HG02763 (cell line): ENCODE results near the gene ARF6.
"Not testable (repeated sequence)": the region's sequence is repeated elsewhere in the genome, so short reads cannot be mapped to it uniquely, and the experiment has no call there.

Source experiments
- ATAC-seq: cut with Tn5 transposase; IDR thresholded peaks from one replicate; pipeline ENCODE4 v1.9.1; 2021; ENCODE audit warnings: mild to moderate bottlenecking, moderate library complexity; ENCODE audit not compliant: unreplicated experiment

Gene ARF6

GRCh38 chr14:49892636-49893308 is at the start of gene ARF6:
Gene ARF6, plus strand, starts transcription at chr14:49893082. Its CDS starts 655 bp downstream, at chr14:49893737.
- peak; percentile 82 for ATAC-seq

GRCh38 chr14:49849213-49849847 is 43.6 kb upstream of the ARF6 start:
- ATAC-seq, result no peak

- no peak for ATAC-seq
Observed at GRCh38 chr14:49851813-49852212, 41.1 kb upstream of the ARF6 start.

GRCh38 chr14:49852301-49853157 is 40.4 kb upstream of the ARF6 start, which contains the start of gene NEMF:
Gene NEMF, minus strand, starts transcription at chr14:49852788. Its CDS starts 35 bp downstream, at chr14:49852753.
- ATAC-seq, result peak; percentile 84

- ATAC-seq, result peak; percentile 11
Observed at GRCh38 chr14:49853158-49853477, 39.8 kb upstream of the ARF6 start.

GRCh38 chr14:49853572-49854375 is 39.1 kb upstream of the ARF6 start:
- ATAC-seq, result no peak

- ATAC-seq, result no peak
Observed at GRCh38 chr14:49857427-49858003, 35.4 kb upstream of the ARF6 start.

- no peak for ATAC-seq
Observed at GRCh38 chr14:49858383-49858782, 34.5 kb upstream of the ARF6 start.

- no peak for ATAC-seq
Observed at GRCh38 chr14:49860988-49861698, 31.7 kb upstream of the ARF6 start.

GRCh38 chr14:49861699-49862088 is 31.2 kb upstream of the ARF6 start:
- ATAC-seq, result no peak

- peak; percentile 34 for ATAC-seq
Observed at GRCh38 chr14:49862089-49862673, 30.7 kb upstream of the ARF6 start.

GRCh38 chr14:49863487-49864281 is 29.2 kb upstream of the ARF6 start:
- no peak for ATAC-seq

GRCh38 chr14:49865431-49865859 is 27.4 kb upstream of the ARF6 start:
- no peak for ATAC-seq

- peak; percentile 85 for ATAC-seq
Observed at GRCh38 chr14:49867831-49868719, 24.8 kb upstream of the ARF6 start.

GRCh38 chr14:49868720-49869114 is 24.2 kb upstream of the ARF6 start:
- no peak for ATAC-seq

- no peak for ATAC-seq
Observed at GRCh38 chr14:49870908-49871307, 22.0 kb upstream of the ARF6 start.

GRCh38 chr14:49873548-49873947 is 19.3 kb upstream of the ARF6 start:
- not testable (repeated sequence) for ATAC-seq
